Measurements from ENCODE around the gene PEX10.

- TF ChIP-seq GATA2 (IDR thresholded peaks at IDR 0.05; ENCODE audit: low read depth, low read length) (no peak), GATA3 (IDR thresholded peaks at IDR 0.05; ENCODE audit: low read depth, low read length) (no peak)
Observed at GRCh38 chr1:2356401-2356800, 56.0 kb downstream of the PEX10 start.

All from SH-SY5Y (cell line).